NCI-H748 (cell line): ENCODE measurements around the gene TBL1X.

Experiments used
- DNase-seq: peaks from one replicate; lab custom pipeline; 2025; ENCODE audit not compliant: unreplicated experiment; lab: John Stamatoyannopoulos, UW

Gene TBL1X

DNA sequence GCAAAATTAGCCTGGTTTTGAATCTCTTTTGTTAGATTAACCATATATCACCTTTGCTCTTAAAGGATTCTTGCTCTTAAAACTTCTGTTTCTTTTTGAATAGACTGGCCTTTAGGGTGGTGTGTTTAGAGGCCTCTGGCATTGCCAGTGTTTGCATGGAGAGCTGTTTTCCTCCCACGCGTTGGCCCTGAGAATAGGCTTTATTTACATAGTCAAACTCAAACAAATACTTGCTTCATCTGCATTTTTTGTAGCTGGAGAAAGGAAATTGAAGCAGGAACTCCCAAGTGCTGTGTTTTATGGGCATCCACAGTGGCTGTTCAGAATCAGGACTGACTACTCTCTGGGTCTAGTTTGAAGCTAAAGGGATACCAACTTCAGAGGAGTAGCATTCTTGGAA lies 324.1 kb downstream of the TBL1X start:
- DNase-seq: peak; percentile 72

DNA sequence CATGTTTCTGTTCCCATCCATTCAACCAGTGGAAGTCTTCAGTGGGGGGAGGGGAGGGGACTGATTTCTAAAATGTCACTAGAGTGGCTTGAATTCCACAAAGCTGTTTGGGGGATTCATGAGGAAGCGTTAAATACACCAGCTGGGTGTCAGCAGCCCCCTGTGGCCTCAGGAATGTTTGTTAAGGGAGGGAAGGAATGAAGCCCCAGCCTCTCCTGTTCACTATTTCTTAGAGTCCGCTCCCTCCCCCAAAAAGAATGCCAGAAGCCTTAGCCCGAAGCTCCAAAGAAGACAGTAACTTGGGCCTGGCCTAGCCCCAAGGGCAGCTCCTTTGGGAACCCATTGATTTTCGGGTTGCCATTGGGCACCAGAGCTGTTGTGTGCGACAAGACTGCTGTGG lies 324.7 kb downstream of the TBL1X start:
- DNase-seq: no peak
